HL-60 (cell line): ENCODE data around the gene PRDM11.
A peak's percentile ranks its signal among the peaks of the same experiment; 100 is the strongest.

Experiments
- DNase-seq, 2 experiments: peaks; one replicate each; pipeline ENCODE4 v3.0.0-alpha.2; 2010 to 2020; ENCODE audit warnings: low read depth in 1 of 2, low spot score in 1 of 2
- H3K27ac ChIP-seq: fragments of 250-450 bp; sonication (Bioruptor Pico); replicated peaks from 2 replicates; pipeline ENCODE4 v1.5.1; 2020; ENCODE audit warnings: mild to moderate bottlenecking, moderate library complexity
- H3K27me3 ChIP-seq: fragments of 250-450 bp; sonication (Bioruptor Pico); 2 replicates; pipeline ENCODE4 v1.5.1; 2021; ENCODE audit warnings: mild to moderate bottlenecking, moderate library complexity; ENCODE audit not compliant: insufficient read depth, poor library complexity, severe bottlenecking
- H3K4me3 ChIP-seq: replicated peaks from 2 replicates; pipeline ENCODE4 v1.5.1; 2011; ENCODE audit warnings: mild to moderate bottlenecking, control low read depth, low read length; ENCODE audit not compliant: insufficient read depth
- GABPA ChIP-seq: IDR thresholded peaks from 2 replicates; pipeline ENCODE4 v1.6.1; 2012; ENCODE audit warnings: low read depth
- POLR2AphosphoS5 ChIP-seq: IDR thresholded peaks from 2 replicates; pipeline ENCODE4 v1.6.1; 2012; ENCODE audit warnings: low read depth
- SPI1 ChIP-seq: IDR thresholded peaks from 2 replicates; pipeline ENCODE4 v1.6.1; 2012; ENCODE audit warnings: low read depth, mild to moderate bottlenecking, borderline replicate concordance
- TF ChIP-seq, protein P1 (sequence below): IDR thresholded peaks from 2 replicates; pipeline ENCODE4 v1.6.1; 2012; ENCODE audit warnings: low read depth; ENCODE audit not compliant: insufficient replicate concordance
- TF ChIP-seq, protein P2 (sequence below): IDR thresholded peaks from one replicate; pipeline ENCODE4 v1.5.1; 2011; ENCODE audit warnings: low read length, control low read depth, inconsistent platforms; ENCODE audit not compliant: insufficient read depth

PRDM11 gene

DNA sequence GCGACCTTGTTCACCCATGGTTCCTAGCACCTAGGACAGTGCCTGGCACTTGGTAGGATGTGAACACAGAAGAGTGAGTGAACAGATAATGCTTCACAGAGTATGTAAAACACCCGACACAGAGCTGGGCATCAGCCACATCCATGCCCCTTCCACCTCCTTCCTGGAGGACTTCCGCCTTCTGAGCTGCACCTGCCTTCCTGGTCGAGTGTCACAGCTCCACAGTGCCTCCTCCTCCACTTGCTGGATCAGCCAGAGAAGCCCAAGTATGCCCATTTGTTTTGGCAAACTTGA is 20.1 kb downstream of the PRDM11 start:
- Histone ChIP-seq H3K27me3 (no peaks in the 10 kb centered on the region), H3K4me3 (no peak overlapping the region), H3K27ac (no peak overlapping the region)
- TF ChIP-seq GABPA: no peak
- TF ChIP-seq, protein P1, sequence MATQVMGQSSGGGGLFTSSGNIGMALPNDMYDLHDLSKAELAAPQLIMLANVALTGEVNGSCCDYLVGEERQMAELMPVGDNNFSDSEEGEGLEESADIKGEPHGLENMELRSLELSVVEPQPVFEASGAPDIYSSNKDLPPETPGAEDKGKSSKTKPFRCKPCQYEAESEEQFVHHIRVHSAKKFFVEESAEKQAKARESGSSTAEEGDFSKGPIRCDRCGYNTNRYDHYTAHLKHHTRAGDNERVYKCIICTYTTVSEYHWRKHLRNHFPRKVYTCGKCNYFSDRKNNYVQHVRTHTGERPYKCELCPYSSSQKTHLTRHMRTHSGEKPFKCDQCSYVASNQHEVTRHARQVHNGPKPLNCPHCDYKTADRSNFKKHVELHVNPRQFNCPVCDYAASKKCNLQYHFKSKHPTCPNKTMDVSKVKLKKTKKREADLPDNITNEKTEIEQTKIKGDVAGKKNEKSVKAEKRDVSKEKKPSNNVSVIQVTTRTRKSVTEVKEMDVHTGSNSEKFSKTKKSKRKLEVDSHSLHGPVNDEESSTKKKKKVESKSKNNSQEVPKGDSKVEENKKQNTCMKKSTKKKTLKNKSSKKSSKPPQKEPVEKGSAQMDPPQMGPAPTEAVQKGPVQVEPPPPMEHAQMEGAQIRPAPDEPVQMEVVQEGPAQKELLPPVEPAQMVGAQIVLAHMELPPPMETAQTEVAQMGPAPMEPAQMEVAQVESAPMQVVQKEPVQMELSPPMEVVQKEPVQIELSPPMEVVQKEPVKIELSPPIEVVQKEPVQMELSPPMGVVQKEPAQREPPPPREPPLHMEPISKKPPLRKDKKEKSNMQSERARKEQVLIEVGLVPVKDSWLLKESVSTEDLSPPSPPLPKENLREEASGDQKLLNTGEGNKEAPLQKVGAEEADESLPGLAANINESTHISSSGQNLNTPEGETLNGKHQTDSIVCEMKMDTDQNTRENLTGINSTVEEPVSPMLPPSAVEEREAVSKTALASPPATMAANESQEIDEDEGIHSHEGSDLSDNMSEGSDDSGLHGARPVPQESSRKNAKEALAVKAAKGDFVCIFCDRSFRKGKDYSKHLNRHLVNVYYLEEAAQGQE: peak; percentile 63
- DNase-seq: no peak

GRCh38 chr11:45167283-45167682 is 20.8 kb downstream of the PRDM11 start:
- no peak overlapping the region for H3K27ac ChIP-seq
- H3K4me3 ChIP-seq: no peak overlapping the region
- no peak for DNase-seq
- TF ChIP-seq GABPA (no peak), SPI1 (no peak), POLR2AphosphoS5 (no peak)
- TF ChIP-seq, protein P2, sequence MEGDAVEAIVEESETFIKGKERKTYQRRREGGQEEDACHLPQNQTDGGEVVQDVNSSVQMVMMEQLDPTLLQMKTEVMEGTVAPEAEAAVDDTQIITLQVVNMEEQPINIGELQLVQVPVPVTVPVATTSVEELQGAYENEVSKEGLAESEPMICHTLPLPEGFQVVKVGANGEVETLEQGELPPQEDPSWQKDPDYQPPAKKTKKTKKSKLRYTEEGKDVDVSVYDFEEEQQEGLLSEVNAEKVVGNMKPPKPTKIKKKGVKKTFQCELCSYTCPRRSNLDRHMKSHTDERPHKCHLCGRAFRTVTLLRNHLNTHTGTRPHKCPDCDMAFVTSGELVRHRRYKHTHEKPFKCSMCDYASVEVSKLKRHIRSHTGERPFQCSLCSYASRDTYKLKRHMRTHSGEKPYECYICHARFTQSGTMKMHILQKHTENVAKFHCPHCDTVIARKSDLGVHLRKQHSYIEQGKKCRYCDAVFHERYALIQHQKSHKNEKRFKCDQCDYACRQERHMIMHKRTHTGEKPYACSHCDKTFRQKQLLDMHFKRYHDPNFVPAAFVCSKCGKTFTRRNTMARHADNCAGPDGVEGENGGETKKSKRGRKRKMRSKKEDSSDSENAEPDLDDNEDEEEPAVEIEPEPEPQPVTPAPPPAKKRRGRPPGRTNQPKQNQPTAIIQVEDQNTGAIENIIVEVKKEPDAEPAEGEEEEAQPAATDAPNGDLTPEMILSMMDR: no peak
- TF ChIP-seq, protein P1: no peak
- H3K27me3 ChIP-seq: no peaks in the 10 kb centered on the region

- no peak for TF ChIP-seq SPI1
- no peak for TF ChIP-seq POLR2AphosphoS5
- TF ChIP-seq, protein P1: no peak
- TF ChIP-seq GABPA: no peak
- TF ChIP-seq, protein P2: no peak
- no peak for DNase-seq
- Histone ChIP-seq H3K4me3 (no peak overlapping the region), H3K27me3 (no peaks in the 10 kb centered on the region), H3K27ac (no peak overlapping the region)
Measured at GRCh38 chr11:45168366-45169130, 22.1 kb downstream of the PRDM11 start.
